NCI-H510A (cell line): Measurements from ENCODE around the gene DISP2.

Experiments
- DNase-seq: peaks from one replicate; lab custom pipeline; 2025; lab: John Stamatoyannopoulos, UW

DISP2 gene

GRCh38 chr15:40357723-40358470 is at the start of gene DISP2:
DISP2 (plus strand) TSS chr15:40358219; CDS start chr15:40358322, 103 bp downstream.
- DNase-seq, result peak; percentile 57

- DNase-seq, result no peak
Measured at GRCh38 chr15:40309344-40309862, 48.6 kb upstream of the DISP2 start.

GRCh38 chr15:40310001-40310959 is 47.7 kb upstream of the DISP2 start:
- DNase-seq, result no peak

- DNase-seq, result no peak
Measured at GRCh38 chr15:40310993-40311392, 47.0 kb upstream of the DISP2 start.

- DNase-seq, result no peak
Measured at GRCh38 chr15:40312370-40313158, 45.5 kb upstream of the DISP2 start.

GRCh38 chr15:40313531-40314398 is 44.3 kb upstream of the DISP2 start:
- DNase-seq, result peak; percentile 51

GRCh38 chr15:40314723-40315276 is 43.2 kb upstream of the DISP2 start:
- DNase-seq, result no peak

GRCh38 chr15:40316931-40317330 is 41.1 kb upstream of the DISP2 start:
- no peak for DNase-seq

GRCh38 chr15:40317580-40317979 is 40.4 kb upstream of the DISP2 start:
- no peak for DNase-seq

- DNase-seq, result no peak
Measured at GRCh38 chr15:40320409-40320808, 37.6 kb upstream of the DISP2 start.

GRCh38 chr15:40320931-40321371 is 37.1 kb upstream of the DISP2 start:
- DNase-seq, result no peak

- no peak for DNase-seq
Measured at GRCh38 chr15:40322531-40323238, 35.3 kb upstream of the DISP2 start.

GRCh38 chr15:40323239-40323952 is 34.6 kb upstream of the DISP2 start, which contains the start of gene INAFM2:
INAFM2 (plus strand) TSS chr15:40323692; CDS start chr15:40324056, 364 bp downstream.
- DNase-seq, result peak; percentile 81

- DNase-seq, result no peak
Measured at GRCh38 chr15:40323953-40324937, 33.8 kb upstream of the DISP2 start.

GRCh38 chr15:40325188-40325587 is 32.8 kb upstream of the DISP2 start:
- no peak for DNase-seq

- no peak for DNase-seq
Measured at GRCh38 chr15:40325700-40326099, 32.3 kb upstream of the DISP2 start.

GRCh38 chr15:40327457-40327856 is 30.6 kb upstream of the DISP2 start:
- no peak for DNase-seq

GRCh38 chr15:40328176-40328575 is 29.8 kb upstream of the DISP2 start:
- no peak for DNase-seq
